A549 (cell line): ENCODE data around the gene PTPRCAP. TPM values are rescaled to one million over a fixed set of nuclear protein-coding genes. Genes with fewer than 3 reads are reported as not detected.

Source experiments
- ATAC-seq, 2 experiments: fragments of 200-7000 bp in 1 of 2; fragments of >200 bp in 1 of 2; cut with Nextera tagmentation in 1 of 2; cut with Tn5 transposase in 1 of 2; 3 replicates each; pipeline versions ENCODE4 v1.8.0 to v1.9.1; 2018 to 2020; ENCODE audit warnings: mild to moderate bottlenecking in 1 of 2, moderate library complexity in 1 of 2
- CTCF ChIA-PET: fragments of 300-600 bp; sonication (Branson Sonifier 250); formaldehyde crosslinking; extraction: SDS; loops from one replicate; lab custom pipeline; 2021; ENCODE audit warnings: antibody characterized with exemption, inconsistent platforms; lab: Yijun Ruan, JAX
- POLR2A ChIA-PET: fragments of 350-600 bp; formaldehyde crosslinking; extraction: SDS; loops from one replicate; lab custom pipeline; 2021; ENCODE audit warnings: antibody characterized with exemption, inconsistent platforms; lab: Yijun Ruan, JAX
- DNase-seq, 2 experiments: peaks; one replicate each; pipeline versions ENCODE4 v3.0.0 to v3.0.0-alpha.2; 2011 to 2016; ENCODE audit warnings: low read depth in 1 of 2, low spot score in 1 of 2
- FAIRE-seq: peaks from 2 replicates; lab custom pipeline; 2011; peaks lifted over from hg19 to GRCh38; lab: Jason Lieb, UNC
- H3K27ac ChIP-seq, 2 experiments: fragments of >200 bp; sonication (Bioruptor Twin); formaldehyde crosslinking; 3 replicates each; pipeline ENCODE4 v1.5.1; 2016 to 2017
- H3K4me1 ChIP-seq: fragments of >200 bp; sonication (Bioruptor Twin); formaldehyde crosslinking; 3 replicates; pipeline ENCODE4 v1.6.1; 2016
- H3K4me2 ChIP-seq: fragments of >200 bp; sonication (Bioruptor Twin); formaldehyde crosslinking; 3 replicates; pipeline ENCODE4 v1.6.1; 2016
- H3K4me3 ChIP-seq: fragments of >200 bp; sonication (Bioruptor Twin); formaldehyde crosslinking; 3 replicates; pipeline ENCODE4 v1.5.1; 2016
- H3K9me3 ChIP-seq: fragments of >200 bp; sonication (Bioruptor Twin); formaldehyde crosslinking; 3 replicates; pipeline ENCODE4 v1.6.1; 2016
- CHD2 ChIP-seq: fragments of 150-350 bp; IDR thresholded peaks from 2 replicates; pipeline ENCODE4 v1.6.1; 2014; ENCODE audit warnings: low read length; ENCODE audit not compliant: partially characterized antibody
- EHF ChIP-seq: fragments of 250-450 bp; sonication (Bioruptor Pico); IDR thresholded peaks from 2 replicates; pipeline ENCODE4 v1.5.0; 2020; ENCODE audit warnings: mild to moderate bottlenecking
- EP300 ChIP-seq, 2 experiments: fragments of >200 bp; sonication (Bioruptor Twin); formaldehyde crosslinking; IDR thresholded peaks; 2 replicates in 1 of 2; 3 replicates in 1 of 2; pipeline ENCODE4 v1.6.1; 2016 to 2017
- FOSL2 ChIP-seq, 2 experiments: fragments of 450-650 bp in 1 of 2; fragments of >200 bp in 1 of 2; sonication (Bioruptor Twin) in 1 of 2; formaldehyde crosslinking; IDR thresholded peaks; 2 replicates each; pipeline versions ENCODE4 v1.5.0 to v1.6.1; 2016 to 2020; ENCODE audit warnings: mild to moderate bottlenecking in 1 of 2, moderate library complexity in 1 of 2
- HOXA7 ChIP-seq: fragments of 250-450 bp; sonication (Bioruptor Pico); IDR thresholded peaks from 2 replicates; pipeline ENCODE4 v1.5.0; 2020; ENCODE audit warnings: mild to moderate bottlenecking, moderate library complexity
- HOXB13 ChIP-seq: fragments of 250-450 bp; sonication (Bioruptor Pico); IDR thresholded peaks from 2 replicates; pipeline ENCODE4 v1.5.0; 2020; ENCODE audit warnings: low read depth, mild to moderate bottlenecking, moderate library complexity
- MAZ ChIP-seq: fragments of 150-350 bp; IDR thresholded peaks from 2 replicates; pipeline ENCODE4 v1.6.1; 2014; ENCODE audit warnings: antibody characterized with exemption, low read depth, low read length, borderline replicate concordance
- NFE2L2 ChIP-seq: fragments of 150-350 bp; conservative IDR thresholded peaks from 2 replicates; pipeline ENCODE4 v1.6.1; 2014; ENCODE audit warnings: low read length
- POLR2AphosphoS2 ChIP-seq: conservative IDR thresholded peaks from 2 replicates; pipeline ENCODE4 v1.6.1; 2012; ENCODE audit warnings: low read length, improper control_type of control experiment, inconsistent platforms
- RFX5 ChIP-seq: fragments of 450-650 bp; IDR thresholded peaks from 2 replicates; pipeline ENCODE4 v1.7.1; 2014; ENCODE audit warnings: antibody characterized with exemption, mild to moderate bottlenecking, moderate library complexity
- TP53 ChIP-seq: fragments of 250-450 bp; sonication (Bioruptor Pico); IDR thresholded peaks from 2 replicates; pipeline ENCODE4 v1.5.0; 2021; ENCODE audit warnings: mild to moderate bottlenecking, moderate library complexity
- ZSCAN20 ChIP-seq: fragments of 250-450 bp; sonication (Bioruptor Pico); IDR thresholded peaks from 2 replicates; pipeline ENCODE4 v1.8.0; 2022; ENCODE audit warnings: mild to moderate bottlenecking, moderate library complexity
- WGBS: methylation state at CpG from one replicate; pipeline ENCODE4 v1.1.6; 2017; ENCODE audit errors: missing lambda C conversion rate; 5-methylcytosine and 5-hydroxymethylcytosine counted together
- polyA plus RNA-seq, 4 experiments: library from polyadenylated mRNA; depleted of rRNA in 3 of 4; stranded (reverse); fragments of >200 nt; fragmentation: RNase III in 1 of 4; extraction: RNeasy Plus Mini Kit Qiagen cat#74134 plus additional on column Dnase treatment in 1 of 4; gene quantifications; 2 replicates in 3 of 4; 3 replicates in 1 of 4; pipeline ENCODE4 v1.2.3, GENCODE V29; 2011 to 2017
- TF ChIP-seq, protein P1 (sequence below): fragments of 450-650 bp; IDR thresholded peaks from 2 replicates; pipeline ENCODE4 v1.6.1; 2014; ENCODE audit warnings: antibody characterized with exemption
- TF ChIP-seq, protein P2 (sequence below): fragments of 200-600 bp; sonication (generic); IDR thresholded peaks from 2 replicates; pipeline ENCODE4 v1.6.1; 2016; ENCODE audit warnings: antibody characterized with exemption, mild to moderate bottlenecking, moderate library complexity
- TF ChIP-seq, protein P3 (sequence below): IDR thresholded peaks from 2 replicates; pipeline ENCODE4 v1.6.1; 2012
- TF ChIP-seq, protein P4 (sequence below): fragments of 250-450 bp; sonication (Bioruptor Pico); IDR thresholded peaks from 2 replicates; pipeline ENCODE4 v1.5.0; 2021; ENCODE audit warnings: mild to moderate bottlenecking, moderate library complexity, borderline replicate concordance
- TF ChIP-seq, protein P5 (sequence below): IDR thresholded peaks from 2 replicates; pipeline ENCODE4 v1.6.1; 2012

The PTPRCAP gene
- polyA plus RNA-seq, 2 of the 4 experiments (the other 2 are of a cell fraction), result 0.34 to 0.56 TPM

DNA sequence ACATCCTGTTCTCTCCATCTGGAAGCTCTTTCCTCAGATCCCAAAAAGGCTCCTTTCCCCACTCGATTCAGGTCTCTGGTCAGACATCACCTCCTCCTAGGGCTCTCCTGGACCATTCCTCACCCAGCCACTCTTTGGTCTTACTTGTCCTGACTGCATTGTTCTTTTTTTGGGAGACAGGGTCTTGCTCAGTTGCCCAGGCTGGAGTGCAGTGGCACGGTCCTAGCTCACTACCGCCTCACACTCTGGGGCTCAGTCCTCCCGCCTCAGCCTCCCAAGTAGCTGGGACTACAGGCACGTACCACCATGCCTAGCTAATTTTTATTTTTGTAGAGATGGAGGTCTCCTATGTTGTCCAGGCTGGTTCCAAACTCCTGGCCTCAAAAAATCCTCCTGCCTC lies 8.0 kb upstream of the PTPRCAP start:
- H3K9me3 ChIP-seq, result no peaks in the 10 kb centered on the region
- H3K4me3 ChIP-seq, result no peak overlapping the region
- no peak for TF ChIP-seq TP53 (CRISPR knock-in tag)
- TF ChIP-seq EP300 (IDR thresholded peaks at IDR 0.05), result no peak
- TF ChIP-seq, protein P1, sequence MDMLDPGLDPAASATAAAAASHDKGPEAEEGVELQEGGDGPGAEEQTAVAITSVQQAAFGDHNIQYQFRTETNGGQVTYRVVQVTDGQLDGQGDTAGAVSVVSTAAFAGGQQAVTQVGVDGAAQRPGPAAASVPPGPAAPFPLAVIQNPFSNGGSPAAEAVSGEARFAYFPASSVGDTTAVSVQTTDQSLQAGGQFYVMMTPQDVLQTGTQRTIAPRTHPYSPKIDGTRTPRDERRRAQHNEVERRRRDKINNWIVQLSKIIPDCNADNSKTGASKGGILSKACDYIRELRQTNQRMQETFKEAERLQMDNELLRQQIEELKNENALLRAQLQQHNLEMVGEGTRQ, result no peak
- TF ChIP-seq HOXA7 (CRISPR knock-in tag), result no peak
- no peak for TF ChIP-seq RFX5
- TF ChIP-seq, protein P2, sequence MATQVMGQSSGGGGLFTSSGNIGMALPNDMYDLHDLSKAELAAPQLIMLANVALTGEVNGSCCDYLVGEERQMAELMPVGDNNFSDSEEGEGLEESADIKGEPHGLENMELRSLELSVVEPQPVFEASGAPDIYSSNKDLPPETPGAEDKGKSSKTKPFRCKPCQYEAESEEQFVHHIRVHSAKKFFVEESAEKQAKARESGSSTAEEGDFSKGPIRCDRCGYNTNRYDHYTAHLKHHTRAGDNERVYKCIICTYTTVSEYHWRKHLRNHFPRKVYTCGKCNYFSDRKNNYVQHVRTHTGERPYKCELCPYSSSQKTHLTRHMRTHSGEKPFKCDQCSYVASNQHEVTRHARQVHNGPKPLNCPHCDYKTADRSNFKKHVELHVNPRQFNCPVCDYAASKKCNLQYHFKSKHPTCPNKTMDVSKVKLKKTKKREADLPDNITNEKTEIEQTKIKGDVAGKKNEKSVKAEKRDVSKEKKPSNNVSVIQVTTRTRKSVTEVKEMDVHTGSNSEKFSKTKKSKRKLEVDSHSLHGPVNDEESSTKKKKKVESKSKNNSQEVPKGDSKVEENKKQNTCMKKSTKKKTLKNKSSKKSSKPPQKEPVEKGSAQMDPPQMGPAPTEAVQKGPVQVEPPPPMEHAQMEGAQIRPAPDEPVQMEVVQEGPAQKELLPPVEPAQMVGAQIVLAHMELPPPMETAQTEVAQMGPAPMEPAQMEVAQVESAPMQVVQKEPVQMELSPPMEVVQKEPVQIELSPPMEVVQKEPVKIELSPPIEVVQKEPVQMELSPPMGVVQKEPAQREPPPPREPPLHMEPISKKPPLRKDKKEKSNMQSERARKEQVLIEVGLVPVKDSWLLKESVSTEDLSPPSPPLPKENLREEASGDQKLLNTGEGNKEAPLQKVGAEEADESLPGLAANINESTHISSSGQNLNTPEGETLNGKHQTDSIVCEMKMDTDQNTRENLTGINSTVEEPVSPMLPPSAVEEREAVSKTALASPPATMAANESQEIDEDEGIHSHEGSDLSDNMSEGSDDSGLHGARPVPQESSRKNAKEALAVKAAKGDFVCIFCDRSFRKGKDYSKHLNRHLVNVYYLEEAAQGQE, result no peak
- TF ChIP-seq ZSCAN20, result no peak
- TF ChIP-seq EHF (CRISPR knock-in tag), result no peak
- TF ChIP-seq, protein P3, sequence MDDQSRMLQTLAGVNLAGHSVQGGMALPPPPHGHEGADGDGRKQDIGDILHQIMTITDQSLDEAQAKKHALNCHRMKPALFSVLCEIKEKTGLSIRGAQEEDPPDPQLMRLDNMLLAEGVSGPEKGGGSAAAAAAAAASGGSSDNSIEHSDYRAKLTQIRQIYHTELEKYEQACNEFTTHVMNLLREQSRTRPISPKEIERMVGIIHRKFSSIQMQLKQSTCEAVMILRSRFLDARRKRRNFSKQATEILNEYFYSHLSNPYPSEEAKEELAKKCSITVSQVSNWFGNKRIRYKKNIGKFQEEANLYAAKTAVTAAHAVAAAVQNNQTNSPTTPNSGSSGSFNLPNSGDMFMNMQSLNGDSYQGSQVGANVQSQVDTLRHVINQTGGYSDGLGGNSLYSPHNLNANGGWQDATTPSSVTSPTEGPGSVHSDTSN, result no peak
- TF ChIP-seq FOSL2 (IDR thresholded peaks at IDR 0.05), result no peak
- no peak for TF ChIP-seq FOSL2 (CRISPR knock-in tag; IDR thresholded peaks at IDR 0.05)
- TF ChIP-seq, protein P4, sequence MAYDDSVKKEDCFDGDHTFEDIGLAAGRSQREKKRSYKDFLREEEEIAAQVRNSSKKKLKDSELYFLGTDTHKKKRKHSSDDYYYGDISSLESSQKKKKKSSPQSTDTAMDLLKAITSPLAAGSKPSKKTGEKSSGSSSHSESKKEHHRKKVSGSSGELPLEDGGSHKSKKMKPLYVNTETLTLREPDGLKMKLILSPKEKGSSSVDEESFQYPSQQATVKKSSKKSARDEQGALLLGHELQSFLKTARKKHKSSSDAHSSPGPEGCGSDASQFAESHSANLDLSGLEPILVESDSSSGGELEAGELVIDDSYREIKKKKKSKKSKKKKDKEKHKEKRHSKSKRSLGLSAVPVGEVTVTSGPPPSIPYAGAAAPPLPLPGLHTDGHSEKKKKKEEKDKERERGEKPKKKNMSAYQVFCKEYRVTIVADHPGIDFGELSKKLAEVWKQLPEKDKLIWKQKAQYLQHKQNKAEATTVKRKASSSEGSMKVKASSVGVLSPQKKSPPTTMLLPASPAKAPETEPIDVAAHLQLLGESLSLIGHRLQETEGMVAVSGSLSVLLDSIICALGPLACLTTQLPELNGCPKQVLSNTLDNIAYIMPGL, result no peak
- TF ChIP-seq HOXB13 (CRISPR knock-in tag), result no peak
- TF ChIP-seq CHD2, result no peak
- TF ChIP-seq, protein P5, sequence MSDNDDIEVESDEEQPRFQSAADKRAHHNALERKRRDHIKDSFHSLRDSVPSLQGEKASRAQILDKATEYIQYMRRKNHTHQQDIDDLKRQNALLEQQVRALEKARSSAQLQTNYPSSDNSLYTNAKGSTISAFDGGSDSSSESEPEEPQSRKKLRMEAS, result no peak
- TF ChIP-seq NFE2L2, result no peak
- TF ChIP-seq POLR2AphosphoS2, result no peak
- TF ChIP-seq MAZ, result no peak
- TF ChIP-seq, all 56 proteins: peak for 0
- POLR2A ChIA-PET, result no interaction called here
- no peak for DNase-seq
- Histone ChIP-seq H3K4me2 (no peak overlapping the region), H3K27ac (no peak overlapping the region), H3K4me1 (peaks cover 12% of the 10 kb centered on the region)
- 85% methylated on average over 5 of the region's 5 CpGs for WGBS
- ATAC-seq, result no peak
- FAIRE-seq, result no peak
- CTCF ChIA-PET, result interaction anchor here (1.0 to 1.5 kb wide), 2 partner anchors 15 to 22 kb away, joined by 3 to 4 read pairs; no protein-coding TSS in a partner anchor
